Measurements from ENCODE around the gene AGAP1.

Gene AGAP1

DNA sequence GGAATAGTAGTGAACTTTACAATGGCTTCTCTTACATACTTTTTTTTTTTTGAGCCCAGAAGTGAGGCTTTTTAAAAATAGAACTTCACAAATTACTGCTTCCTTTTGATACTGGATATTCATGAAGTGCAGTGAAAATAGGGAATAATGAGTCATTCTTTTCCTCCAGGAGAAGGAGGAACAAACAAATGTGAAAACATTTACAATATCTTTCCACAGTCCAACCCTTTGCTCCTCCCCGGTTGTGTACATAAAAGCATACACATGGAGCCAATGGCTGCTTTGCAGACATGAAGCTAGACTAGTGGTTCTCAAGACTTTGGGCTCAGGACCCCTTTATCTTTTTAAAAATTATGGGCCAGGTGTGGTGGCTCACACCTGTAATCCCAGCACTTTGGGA, 407.4 kb downstream of the AGAP1 start:
- no peak for DNase-seq (ENCODE audit: low read depth in 3 of 3, low spot score in 1 of 3)

DNA sequence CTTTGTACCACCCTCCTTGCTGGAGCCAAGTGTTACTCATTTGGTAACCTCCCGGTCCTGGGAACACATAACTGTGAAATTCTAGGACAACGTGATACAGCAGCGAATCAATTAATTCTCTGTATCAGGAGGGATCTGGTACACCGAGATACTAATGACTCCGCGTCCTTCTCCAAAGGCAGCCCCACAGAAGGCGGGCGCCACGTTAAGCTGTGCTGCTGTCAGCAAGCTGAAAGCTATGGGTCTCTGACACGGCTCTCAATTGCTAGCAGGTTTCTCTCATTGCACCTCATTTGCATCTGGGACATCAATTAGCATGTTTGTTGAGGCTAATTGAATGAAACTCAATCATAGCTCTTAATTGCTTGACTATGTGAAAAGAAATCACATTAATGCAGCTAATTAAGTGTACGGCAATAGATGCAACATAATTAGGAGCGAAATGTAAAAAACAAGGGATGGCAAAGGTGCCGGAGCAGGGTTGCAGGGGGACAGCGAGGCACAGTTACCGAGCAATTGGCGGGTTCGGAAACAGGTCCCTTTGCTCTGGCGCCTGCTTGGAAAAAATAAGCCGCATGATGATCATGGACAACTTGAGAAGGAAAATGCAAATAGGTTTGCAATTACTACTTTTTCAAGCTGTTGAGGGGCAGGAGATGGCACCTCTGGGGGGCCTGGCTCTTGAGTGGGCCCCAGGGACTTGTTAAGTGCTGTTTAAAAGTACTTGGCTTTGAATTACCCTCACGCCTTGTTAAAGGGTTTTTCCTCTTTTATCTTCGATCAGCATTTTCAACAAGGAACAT, 410.1 kb downstream of the AGAP1 start:
- DNase-seq (ENCODE audit: low read depth in 3 of 3, low spot score in 1 of 3), result no peak

DNA sequence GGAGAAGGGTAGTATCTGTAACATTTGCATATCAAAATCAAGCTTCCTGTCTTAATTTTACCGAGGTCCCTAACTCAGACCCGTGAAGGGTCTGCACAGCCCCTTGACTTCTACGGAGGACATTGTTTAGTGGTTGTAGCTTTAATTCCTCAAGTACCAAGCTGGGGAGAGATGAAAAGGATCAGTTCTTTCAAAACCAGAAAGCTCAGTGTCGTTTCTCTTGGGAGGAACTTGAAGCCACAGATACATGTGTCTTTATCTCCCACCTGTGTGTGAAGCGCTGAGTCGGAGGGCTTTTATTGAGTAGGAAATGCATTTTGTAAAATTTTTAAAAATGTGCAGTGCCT, 410.7 kb downstream of the AGAP1 start:
- DNase-seq (ENCODE audit: low read depth in 3 of 3, low spot score in 1 of 3), result no peak

DNA sequence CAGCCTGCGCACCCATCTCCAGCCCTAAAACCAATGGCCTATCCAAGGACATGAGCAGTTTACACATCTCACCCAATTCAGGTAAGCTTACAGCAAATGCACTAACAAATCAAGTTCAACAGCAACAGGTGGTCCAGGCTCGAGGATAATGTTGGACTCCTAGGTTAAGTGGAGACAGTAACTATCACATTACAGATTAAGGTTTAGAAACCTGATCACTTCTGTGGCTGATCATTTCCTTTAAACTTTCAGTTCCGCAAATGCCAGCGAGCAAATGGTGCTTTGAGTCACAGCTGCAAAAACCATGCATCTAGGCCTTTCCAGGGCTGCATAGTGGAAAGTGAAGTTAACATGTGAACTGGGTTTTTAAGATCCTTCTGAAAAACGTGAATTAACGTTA, 415.0 kb downstream of the AGAP1 start:
- DNase-seq (ENCODE audit: low read depth in 3 of 3, low spot score in 1 of 3), result no peak

DNA sequence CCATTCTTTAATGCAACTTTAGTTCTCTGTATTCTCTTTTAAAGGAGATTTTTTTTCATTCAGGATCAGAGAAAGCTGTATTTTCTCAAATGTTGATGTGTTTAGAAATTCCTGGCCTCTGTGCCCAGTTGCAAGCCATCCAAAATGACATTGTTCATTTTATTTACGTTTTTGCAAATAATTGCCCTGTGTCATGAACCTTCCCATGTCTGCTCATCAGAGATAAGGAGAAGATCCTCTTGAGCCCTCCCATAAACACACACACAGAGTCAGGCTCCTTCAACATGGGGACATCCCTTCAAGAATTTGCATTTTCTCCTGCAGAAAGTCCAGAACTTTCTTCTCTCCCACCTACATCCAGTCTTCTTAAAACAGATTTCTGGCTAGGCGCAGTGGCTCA, 415.5 kb downstream of the AGAP1 start:
- DNase-seq (ENCODE audit: low read depth in 3 of 3, low spot score in 1 of 3), result no peak

DNA sequence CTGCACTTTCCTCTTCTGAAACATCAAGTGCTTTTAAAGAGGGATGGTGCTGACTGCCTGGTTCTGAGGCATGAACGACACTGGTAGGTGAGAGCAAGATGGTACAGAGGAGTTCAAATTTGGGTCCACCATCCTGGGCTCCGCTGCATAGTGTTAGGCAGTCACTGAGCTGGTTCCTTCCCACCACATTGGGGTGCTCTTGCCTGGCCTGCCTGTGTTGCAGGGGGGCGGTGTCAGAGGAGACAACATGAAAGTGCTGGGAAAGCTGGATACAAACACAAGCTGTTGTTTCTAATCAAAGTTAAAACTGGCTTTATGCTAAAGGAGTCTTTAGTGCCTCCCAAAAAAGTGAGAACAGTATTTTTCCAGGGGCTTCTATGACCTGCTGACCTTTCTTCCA, 416.2 kb downstream of the AGAP1 start:
- no peak for DNase-seq (ENCODE audit: low read depth in 3 of 3, low spot score in 1 of 3)

DNA sequence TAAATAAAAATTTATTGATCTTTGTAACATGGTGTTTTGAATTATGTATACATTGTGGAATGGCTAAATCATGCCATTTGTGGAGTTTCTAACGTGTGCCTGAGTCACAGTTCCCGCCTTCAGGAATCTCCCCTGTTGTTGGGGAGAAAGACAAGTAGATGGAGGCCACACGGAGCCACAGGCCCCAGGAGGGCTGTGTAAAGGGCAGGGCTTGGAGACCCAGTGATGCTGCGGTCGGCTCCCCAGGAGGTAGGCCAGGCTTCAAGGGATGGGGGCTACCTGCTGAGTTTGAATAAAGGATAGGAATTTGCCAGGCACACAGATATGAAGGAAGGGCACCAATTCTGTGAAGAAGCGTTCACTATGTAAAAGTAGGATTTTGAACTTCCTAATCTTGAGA, 417.3 kb downstream of the AGAP1 start:
- no peak for DNase-seq (ENCODE audit: low read depth in 3 of 3, low spot score in 1 of 3)

DNA sequence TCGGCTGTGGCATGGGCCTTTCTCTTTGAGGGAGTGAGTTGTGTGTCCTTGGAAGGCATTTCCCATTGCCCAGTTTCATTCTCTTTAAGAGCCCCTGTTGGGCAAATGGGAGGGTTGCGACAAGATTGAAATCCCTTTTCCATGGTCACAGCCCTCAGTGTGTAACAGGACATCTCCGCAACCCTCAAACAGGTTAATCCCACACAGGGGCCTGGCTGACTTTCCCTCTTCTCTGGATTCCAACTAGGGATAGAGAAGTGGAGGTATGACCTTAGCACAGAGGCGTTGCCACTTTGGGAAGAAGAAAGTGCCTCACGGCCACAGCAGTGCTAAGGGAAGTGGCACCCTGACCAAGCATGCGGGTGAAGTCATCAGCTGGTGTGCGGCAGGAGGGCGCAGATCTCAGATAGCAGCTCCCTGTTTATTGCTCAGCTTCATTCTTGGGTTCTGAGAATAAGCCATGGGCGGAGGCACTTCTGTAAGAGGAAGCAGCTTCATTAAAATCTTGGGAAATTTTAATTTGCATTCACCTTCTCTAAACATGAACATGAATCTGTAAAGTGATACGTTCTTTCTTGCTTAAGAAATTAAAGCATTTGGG, 417.9 kb downstream of the AGAP1 start:
- no peak for DNase-seq (ENCODE audit: low read depth in 3 of 3, low spot score in 1 of 3)

DNA sequence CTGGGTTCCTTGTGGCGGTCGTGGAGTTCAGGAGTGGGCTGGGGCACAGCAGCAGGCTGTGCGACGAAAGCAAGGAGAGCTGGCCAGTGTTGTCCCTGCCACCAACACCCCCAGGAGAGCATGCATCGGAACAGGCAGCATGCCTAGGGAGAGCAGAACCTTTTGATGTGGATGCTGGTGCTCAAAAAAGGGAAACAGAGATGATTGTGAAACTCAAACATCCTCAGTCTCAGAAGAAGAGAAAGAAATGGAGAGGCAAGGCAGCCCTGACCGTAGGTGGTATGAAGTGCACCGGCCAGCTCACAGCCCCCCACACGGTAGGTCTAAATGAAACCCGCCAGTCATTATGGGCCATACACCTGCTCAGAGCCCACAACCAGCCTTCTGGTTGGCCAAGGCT, 420.9 kb downstream of the AGAP1 start:
- no peak for DNase-seq (ENCODE audit: low read depth in 3 of 3, low spot score in 1 of 3)

DNA sequence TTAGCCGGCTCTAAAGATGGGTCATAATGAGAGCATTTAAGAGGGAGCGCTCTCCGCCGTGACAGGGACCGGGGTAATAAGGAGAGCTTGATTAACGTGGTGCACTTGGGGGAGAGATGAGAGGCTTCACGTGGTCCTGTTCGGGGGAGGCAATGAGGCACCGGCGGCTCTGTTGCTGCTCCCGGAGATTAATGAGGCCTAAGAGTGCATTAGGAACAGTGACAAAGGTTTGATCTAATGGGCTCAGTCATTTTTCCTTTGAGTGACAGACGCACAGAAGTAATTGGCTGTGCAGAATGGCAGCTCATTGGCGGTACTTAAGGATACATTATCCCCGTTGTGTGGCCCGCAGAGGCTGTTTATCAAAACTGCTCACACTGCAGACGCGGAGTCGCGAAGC, 423.7 kb downstream of the AGAP1 start:
- DNase-seq (ENCODE audit: low read depth in 3 of 3, low spot score in 1 of 3), result no peak

DNA sequence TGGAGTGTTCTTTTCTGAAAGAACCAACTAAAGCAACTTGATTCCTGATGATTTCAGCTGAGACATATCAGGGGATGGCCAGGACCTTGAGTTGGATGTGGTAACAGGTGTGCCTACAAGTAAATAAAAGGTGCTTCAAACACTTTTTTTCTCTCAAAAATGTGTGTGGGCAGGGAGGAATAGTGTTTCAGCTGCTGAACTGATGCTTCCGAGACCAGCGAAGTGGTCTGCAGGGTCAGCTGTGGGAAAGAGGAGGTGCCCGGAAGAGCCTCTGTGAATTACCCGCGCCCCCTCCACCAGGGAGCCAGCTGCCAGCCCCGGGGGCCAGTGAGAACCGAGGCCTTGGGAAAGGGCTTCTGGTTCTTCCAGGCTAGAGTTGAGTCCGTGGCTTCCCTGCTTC, 425.0 kb downstream of the AGAP1 start:
- DNase-seq (ENCODE audit: low read depth in 3 of 3, low spot score in 1 of 3), result no peak

DNA sequence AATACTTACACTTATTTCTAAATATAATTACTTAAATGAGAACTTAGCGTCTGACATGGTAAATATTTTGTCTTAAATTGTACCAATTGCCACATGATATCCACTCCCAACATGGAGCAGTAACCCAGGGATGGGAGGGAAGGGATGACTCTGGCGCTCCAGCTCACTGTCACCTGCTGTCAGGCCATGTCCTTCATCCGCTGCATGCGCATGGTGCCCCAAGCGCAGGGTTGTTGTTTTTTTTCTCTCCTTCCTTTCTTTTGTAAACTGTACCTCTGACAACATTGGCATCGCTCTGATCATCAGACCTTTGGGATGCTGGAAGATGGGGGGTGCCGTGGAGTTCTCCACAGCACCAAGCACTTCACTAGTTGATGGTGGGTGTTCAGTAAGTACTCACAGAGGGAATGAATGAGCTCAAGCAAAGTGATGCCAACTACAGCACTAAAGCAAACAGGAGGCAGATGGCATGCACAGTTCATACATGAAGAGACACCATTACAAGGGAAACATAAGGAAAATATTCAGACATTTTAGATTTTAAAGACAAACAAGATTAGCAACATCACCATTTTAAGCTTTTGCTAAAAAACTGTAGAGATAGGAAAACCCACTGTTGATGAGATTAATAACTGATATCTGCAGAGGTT, 426.5 kb downstream of the AGAP1 start:
- no peak for DNase-seq (ENCODE audit: low read depth in 3 of 3, low spot score in 1 of 3)

DNA sequence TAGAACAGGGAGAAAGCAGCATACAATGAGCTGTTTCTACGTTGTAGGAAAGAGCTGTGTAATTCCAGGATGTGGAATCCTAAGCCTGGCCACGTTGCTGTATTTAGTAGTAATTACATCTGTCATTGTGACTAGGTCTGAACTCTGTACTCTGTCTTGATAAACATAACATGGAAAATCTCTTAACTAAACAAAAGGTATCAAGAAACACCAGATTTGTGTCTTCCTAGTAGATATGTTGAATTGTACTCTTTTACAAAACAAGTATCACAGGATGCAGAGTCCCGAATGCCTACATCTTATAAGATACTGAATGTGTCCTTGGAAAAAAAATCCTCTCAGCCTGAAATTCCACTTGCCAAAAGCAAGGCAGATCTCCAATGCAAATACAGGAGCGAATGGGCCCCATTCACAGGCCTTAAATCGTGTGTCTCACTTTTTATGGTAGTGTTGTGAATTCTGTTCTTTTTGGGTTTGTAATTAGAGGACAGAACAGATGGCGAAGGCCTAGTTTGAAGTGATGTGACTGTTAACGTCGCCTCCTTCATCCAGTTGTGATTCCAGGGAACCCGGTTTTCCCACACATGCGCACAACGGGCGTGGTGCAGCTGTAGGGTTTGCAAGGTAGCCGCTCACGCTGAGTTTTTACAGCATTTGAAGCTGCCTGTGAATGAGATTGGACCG, 427.8 kb downstream of the AGAP1 start:
- DNase-seq (ENCODE audit: low read depth in 3 of 3, low spot score in 1 of 3), result no peak

DNA sequence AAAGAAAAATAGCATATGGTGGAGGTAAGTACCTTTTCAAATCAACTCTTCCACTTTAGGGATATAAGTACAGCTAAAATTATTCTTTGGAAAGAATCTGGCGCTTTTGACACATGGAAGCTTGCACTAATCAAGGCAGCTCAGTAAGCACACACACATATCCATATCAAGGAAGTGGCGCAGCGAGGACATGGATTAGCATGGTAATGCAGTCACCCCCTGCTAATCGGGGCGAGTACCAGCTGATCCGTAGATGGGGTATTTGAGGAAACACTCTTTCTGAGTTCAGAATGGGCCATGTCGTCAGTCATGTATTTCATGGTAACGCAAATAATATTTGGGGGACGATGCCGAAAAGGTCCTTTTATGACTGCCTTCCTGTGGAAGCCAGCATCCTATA, 429.0 kb downstream of the AGAP1 start:
- no peak for DNase-seq (ENCODE audit: low read depth in 3 of 3, low spot score in 1 of 3)

DNA sequence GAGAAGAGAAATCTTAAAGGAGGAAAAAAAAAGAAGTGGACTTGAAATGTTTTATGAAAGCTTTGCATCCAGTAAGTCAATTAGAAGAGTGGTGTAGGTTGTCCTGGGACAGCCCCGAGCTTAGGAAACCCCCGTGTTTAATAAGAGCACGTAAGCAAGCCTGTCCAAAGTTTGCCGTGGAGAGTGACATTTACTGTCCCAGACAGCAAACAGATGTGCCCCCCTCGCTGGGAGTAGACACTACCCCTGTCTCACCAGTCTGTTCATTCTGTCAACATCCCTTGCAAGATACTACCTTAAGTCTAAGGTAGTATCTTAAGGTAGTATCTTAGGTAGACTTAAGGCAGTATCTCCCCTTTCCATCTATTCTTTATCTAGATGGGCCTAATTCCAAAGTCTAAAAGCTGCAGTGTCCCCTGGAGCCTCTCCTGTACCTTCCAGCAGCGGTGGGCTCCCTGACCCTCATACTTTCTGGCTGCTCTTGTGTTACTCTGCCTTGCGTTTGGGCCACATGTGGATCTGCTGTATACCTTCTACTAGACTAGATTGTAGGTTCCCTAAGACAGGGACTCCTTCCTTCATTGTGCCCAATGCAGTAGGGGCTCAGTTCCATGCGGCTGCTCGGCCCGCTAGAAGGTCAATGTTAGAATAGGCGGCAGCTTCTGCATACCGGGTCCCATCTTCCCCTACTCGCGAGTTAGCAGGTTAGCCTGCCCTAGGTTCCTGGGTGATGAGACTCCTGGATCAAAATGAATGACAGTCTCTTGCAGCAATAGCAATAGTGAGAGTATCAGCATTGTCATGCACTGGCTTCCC, 430.2 kb downstream of the AGAP1 start:
- DNase-seq (ENCODE audit: low read depth in 3 of 3, low spot score in 1 of 3), result no peak

DNA sequence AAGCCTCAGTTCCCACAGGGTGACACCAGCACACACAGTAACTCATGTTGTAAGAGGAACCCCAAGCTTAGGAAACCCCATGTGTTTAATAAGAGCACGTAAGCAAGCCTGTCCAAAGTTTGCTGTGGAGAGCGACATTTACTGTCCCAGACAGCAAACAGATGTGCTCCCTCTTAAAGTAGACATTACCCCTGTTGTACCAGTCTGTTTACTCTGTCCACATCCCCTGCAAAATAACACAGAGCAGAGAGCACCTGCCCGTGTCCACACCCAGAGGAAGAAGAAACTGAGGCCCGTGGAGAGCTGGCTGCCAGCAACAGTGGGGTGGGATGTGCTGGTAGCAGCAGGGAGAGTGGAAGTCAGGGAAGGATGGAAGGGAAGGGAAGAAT, 430.8 kb downstream of the AGAP1 start:
- DNase-seq (ENCODE audit: low read depth in 3 of 3, low spot score in 1 of 3), result no peak

DNA sequence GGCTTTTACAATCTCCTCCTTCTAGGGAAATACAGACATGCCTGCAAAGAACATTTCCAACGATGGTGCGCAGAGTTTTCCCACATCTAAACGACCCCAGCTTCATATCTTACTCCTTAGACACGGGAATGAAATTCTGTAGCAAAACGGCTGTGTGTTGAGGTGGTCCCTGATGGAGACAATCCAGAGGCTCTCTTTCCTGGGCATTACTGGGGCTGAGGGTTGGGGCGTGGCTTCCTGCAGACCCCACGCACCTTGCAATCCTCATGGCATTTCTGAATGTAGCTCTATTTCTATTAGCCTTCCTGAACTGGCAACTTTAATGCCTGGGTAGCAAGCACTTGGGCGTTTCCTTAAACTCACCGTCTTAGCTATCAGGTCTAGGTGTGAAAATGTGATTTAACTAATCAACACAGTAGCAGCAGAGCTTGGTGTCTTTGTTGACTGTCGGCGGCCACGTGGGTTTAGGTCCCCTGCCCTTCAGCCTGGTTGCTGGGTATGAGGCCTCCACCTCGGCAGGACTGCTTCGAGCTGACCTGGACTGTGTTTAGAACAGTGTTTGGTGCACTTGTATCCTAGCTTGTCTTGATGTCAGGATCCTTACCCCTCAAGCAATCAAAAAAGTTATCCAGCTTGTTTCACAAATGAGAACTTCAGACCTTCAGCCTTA, 431.5 kb downstream of the AGAP1 start:
- no peak for DNase-seq (ENCODE audit: low read depth in 3 of 3, low spot score in 1 of 3)

DNA sequence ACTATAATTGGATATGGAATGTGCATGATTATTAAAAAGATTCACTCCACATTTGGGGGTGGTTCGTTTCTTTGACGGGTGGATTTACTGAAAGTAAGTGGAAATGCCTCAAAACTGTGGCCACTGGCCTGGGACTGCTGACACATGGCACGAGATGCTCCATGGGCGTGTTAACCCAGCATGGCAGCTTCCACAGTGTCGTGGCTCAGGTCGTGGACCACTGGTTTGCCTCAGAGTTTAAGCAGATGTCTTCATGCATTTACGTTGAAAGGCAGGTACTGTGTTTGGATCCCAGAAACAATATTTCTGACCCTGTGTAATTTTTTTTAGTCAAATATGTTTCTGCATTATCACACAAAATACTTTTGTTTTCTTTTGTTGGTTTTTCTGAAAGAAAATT, 432.4 kb downstream of the AGAP1 start:
- DNase-seq (ENCODE audit: low read depth in 3 of 3, low spot score in 1 of 3), result no peak

DNA sequence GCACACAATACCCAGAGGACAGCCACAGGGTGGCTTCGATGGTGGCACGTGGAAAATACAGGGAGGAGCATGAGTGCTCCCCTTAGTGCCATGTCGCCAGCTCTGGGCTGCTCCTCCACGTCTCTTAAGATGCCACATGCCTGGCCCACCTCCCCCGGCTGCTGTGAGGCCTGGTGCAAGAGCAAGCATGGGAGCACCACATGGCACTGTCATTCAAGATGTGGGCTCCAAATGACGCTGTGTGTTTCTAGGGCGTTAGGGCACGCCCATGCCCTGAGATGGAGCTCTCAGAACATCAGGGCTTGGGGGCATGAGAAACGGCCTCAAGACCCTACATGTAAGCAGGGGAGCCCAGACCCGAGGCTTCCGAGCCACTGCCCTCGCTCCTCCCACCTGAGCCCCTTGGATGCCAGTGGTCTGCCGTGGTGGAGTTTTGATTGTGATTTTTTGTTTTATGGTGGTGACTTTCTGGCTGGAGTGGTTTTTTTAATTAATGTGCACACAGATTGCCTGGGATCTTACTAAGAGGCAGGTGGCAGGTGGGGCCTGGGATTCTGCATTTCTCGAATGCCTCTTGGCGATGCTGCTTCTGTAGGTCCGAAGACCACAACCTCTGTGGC, 435.0 kb downstream of the AGAP1 start:
- DNase-seq (ENCODE audit: low read depth in 3 of 3, low spot score in 1 of 3), result no peak

DNA sequence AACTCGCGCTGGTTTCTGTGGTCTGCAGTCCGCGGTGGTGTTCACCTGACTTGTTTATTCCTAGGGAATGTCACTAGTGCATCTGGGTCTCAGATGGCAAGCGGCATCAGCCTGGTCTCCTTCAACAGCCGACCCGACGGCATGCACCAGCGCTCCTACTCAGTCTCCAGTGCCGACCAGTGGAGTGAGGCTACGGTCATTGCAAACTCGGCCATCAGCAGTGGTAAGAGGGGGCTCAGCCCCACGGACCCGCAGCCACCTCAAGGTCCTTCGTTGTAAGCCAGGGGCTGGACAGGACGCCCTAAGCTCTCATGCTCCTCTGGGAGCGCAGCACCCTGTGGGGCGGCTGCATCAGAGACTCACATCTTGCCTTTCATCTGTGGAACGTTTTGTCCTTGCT, 436.9 kb downstream of the AGAP1 start:
- no peak for DNase-seq (ENCODE audit: low read depth in 3 of 3, low spot score in 1 of 3)

Data from stimulated activated CD4-positive, alpha-beta T cell treated with anti-CD3 and anti-CD28 coated beads, TNF-alpha, amount 100 ng/mL, for 1 hour (primary cell).